SK-N-SH treated with all-trans-retinoic acid at 6 μM for 48 hours (cell line): ENCODE data around the gene LRRC4B.

Experiments used
- ATAC-seq: fragments of 200-7000 bp; cut with Tn5 transposase; 3 replicates; pipeline ENCODE4 v1.9.1; 2020; ENCODE audit warnings: mild to moderate bottlenecking, moderate library complexity
- BACH2 ChIP-seq: fragments of 250-450 bp; sonication (Bioruptor Pico); IDR thresholded peaks from 2 replicates; pipeline ENCODE4 v1.9.0; 2021; ENCODE audit warnings: mild to moderate bottlenecking, borderline replicate concordance
- CREB5 ChIP-seq: fragments of 250-450 bp; sonication (Bioruptor Pico); IDR thresholded peaks from 2 replicates; pipeline ENCODE4 v1.5.1; 2020; ENCODE audit warnings: low read depth, mild to moderate bottlenecking, moderate library complexity
- CSDC2 ChIP-seq: fragments of 250-450 bp; sonication (Bioruptor Pico); IDR thresholded peaks from 2 replicates; pipeline ENCODE4 v1.5.0; 2020; ENCODE audit warnings: mild to moderate bottlenecking, moderate library complexity
- ESRRG ChIP-seq: fragments of 250-450 bp; sonication (Bioruptor Pico); IDR thresholded peaks from 2 replicates; pipeline ENCODE4 v1.6.1; 2021; ENCODE audit warnings: mild to moderate bottlenecking
- GLIS3 ChIP-seq: fragments of 250-450 bp; sonication (Bioruptor Pico); IDR thresholded peaks from 2 replicates; pipeline ENCODE4 v1.5.0; 2020; ENCODE audit warnings: mild to moderate bottlenecking, moderate library complexity
- ISL1 ChIP-seq: fragments of 250-450 bp; sonication (Bioruptor Pico); IDR thresholded peaks from 2 replicates; pipeline ENCODE4 v2.1.2; 2022; ENCODE audit warnings: mild to moderate bottlenecking, moderate library complexity
- OSR1 ChIP-seq: fragments of 250-450 bp; sonication (Bioruptor Pico); IDR thresholded peaks from 2 replicates; pipeline ENCODE4 v1.8.0; 2022; ENCODE audit warnings: moderate library complexity, mild to moderate bottlenecking, inconsistent platforms
- POU6F1 ChIP-seq: fragments of 250-450 bp; sonication (Bioruptor Pico); IDR thresholded peaks from 2 replicates; pipeline ENCODE4 v1.8.0; 2021; ENCODE audit warnings: low read depth, mild to moderate bottlenecking, moderate library complexity, borderline replicate concordance
- PPARA ChIP-seq: fragments of 250-450 bp; sonication (Bioruptor Pico); IDR thresholded peaks from 2 replicates; pipeline ENCODE4 v1.5.0; 2020; ENCODE audit warnings: mild to moderate bottlenecking, borderline replicate concordance
- RARB ChIP-seq: fragments of 250-450 bp; sonication (Bioruptor Pico); IDR thresholded peaks from 2 replicates; pipeline ENCODE4 v1.8.0; 2021; ENCODE audit warnings: mild to moderate bottlenecking, moderate library complexity
- TCF4 ChIP-seq: fragments of 250-450 bp; sonication (Bioruptor Pico); IDR thresholded peaks from 2 replicates; pipeline ENCODE4 v1.8.0; 2021; ENCODE audit warnings: mild to moderate bottlenecking, moderate library complexity, borderline replicate concordance
- TOX ChIP-seq: fragments of 250-450 bp; sonication (Bioruptor Pico); IDR thresholded peaks from 2 replicates; pipeline ENCODE4 v1.8.0; 2021; ENCODE audit warnings: mild to moderate bottlenecking, moderate library complexity, borderline replicate concordance
- TSHZ2 ChIP-seq: fragments of 250-450 bp; sonication (Bioruptor Pico); IDR thresholded peaks from 2 replicates; pipeline ENCODE4 v1.5.0; 2020; ENCODE audit warnings: mild to moderate bottlenecking, moderate library complexity
- ZC3H10 ChIP-seq: fragments of 250-450 bp; sonication (Bioruptor Pico); IDR thresholded peaks from 2 replicates; pipeline ENCODE4 v1.5.1; 2021; ENCODE audit warnings: mild to moderate bottlenecking, moderate library complexity
- ZFP3 ChIP-seq: fragments of 250-450 bp; sonication (Bioruptor Pico); IDR thresholded peaks from 2 replicates; pipeline ENCODE4 v1.5.0; 2020; ENCODE audit warnings: mild to moderate bottlenecking, moderate library complexity
- ZFP30 ChIP-seq: fragments of 450-650 bp; formaldehyde crosslinking; IDR thresholded peaks from 2 replicates; pipeline ENCODE4 v1.5.0; 2022; ENCODE audit warnings: mild to moderate bottlenecking, moderate library complexity
- ZNF565 ChIP-seq: fragments of 450-650 bp; formaldehyde crosslinking; conservative IDR thresholded peaks from 2 replicates; pipeline ENCODE4 v1.5.0; 2020; ENCODE audit warnings: low read depth, mild to moderate bottlenecking, moderate library complexity
- ZNF8 ChIP-seq: fragments of 450-650 bp; formaldehyde crosslinking; IDR thresholded peaks from 2 replicates; pipeline ENCODE4 v1.5.0; 2020; ENCODE audit warnings: mild to moderate bottlenecking, moderate library complexity
- TF ChIP-seq, protein P1 (sequence below): fragments of 250-450 bp; sonication (Bioruptor Pico); IDR thresholded peaks from 2 replicates; pipeline ENCODE4 v1.5.1; 2021; ENCODE audit warnings: mild to moderate bottlenecking, moderate library complexity
- TF ChIP-seq, protein P2 (sequence below): fragments of 250-450 bp; sonication (Bioruptor Pico); IDR thresholded peaks from 2 replicates; pipeline ENCODE4 v1.8.0; 2020; ENCODE audit warnings: mild to moderate bottlenecking, moderate library complexity, borderline replicate concordance

Gene LRRC4B

GRCh38 chr19:50562996-50563395 lies 5.2 kb downstream of the LRRC4B start:
- ATAC-seq, result no peak

DNA sequence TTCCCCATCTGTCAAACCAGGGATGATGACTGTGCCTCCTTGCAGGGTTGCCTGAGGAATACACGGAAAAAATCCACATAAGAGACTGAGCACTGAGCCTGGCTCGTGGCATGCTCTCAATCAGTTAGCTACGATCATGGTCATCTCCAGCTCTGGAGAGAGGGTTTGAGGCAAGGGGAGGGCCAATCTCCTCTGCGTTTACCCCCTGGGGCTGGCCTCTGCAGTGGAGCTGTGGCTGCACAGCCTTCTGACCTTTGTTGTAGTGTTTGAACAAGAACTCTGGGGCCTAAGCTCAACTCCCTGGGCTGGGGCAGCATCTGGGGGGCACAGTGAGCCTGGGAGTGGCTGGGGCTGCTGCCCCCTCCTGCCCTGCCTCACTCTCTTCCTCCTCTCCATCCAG lies 5.9 kb downstream of the LRRC4B start:
- ATAC-seq, result no peak

More at GRCh38 chr19:50562996-50563395, 5.2 kb downstream of the LRRC4B start:
- no peak for TF ChIP-seq TCF4 (CRISPR knock-in tag)
- no peak for TF ChIP-seq ZFP30 (CRISPR knock-in tag)
- no peak for TF ChIP-seq ZC3H10
- TF ChIP-seq ZNF8 (CRISPR knock-in tag), result no peak
- no peak for TF ChIP-seq RARB (CRISPR knock-in tag)
- TF ChIP-seq ZFP3, result no peak
- no peak for TF ChIP-seq ESRRG

More for the DNA sequence above, 5.9 kb downstream of the LRRC4B start:
- TF ChIP-seq PPARA (CRISPR knock-in tag), result no peak
- no peak for TF ChIP-seq ZNF565 (CRISPR knock-in tag)
- TF ChIP-seq POU6F1 (CRISPR knock-in tag), result no peak
- no peak for TF ChIP-seq TOX (CRISPR knock-in tag)
- no peak for TF ChIP-seq TSHZ2
- no peak for TF ChIP-seq OSR1 (CRISPR knock-in tag)
- no peak for TF ChIP-seq GLIS3 (CRISPR knock-in tag)
- no peak for TF ChIP-seq ZC3H10
- no peak for TF ChIP-seq ISL1 (CRISPR knock-in tag)
- no peak for TF ChIP-seq CREB5 (CRISPR knock-in tag)
- no peak for TF ChIP-seq ZFP3
- TF ChIP-seq RARB (CRISPR knock-in tag), result no peak
- TF ChIP-seq, protein P1, sequence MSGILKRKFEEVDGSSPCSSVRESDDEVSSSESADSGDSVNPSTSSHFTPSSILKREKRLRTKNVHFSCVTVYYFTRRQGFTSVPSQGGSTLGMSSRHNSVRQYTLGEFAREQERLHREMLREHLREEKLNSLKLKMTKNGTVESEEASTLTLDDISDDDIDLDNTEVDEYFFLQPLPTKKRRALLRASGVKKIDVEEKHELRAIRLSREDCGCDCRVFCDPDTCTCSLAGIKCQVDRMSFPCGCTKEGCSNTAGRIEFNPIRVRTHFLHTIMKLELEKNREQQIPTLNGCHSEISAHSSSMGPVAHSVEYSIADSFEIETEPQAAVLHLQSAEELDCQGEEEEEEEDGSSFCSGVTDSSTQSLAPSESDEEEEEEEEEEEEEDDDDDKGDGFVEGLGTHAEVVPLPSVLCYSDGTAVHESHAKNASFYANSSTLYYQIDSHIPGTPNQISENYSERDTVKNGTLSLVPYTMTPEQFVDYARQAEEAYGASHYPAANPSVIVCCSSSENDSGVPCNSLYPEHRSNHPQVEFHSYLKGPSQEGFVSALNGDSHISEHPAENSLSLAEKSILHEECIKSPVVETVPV (CRISPR knock-in tag), result no peak
- TF ChIP-seq, protein P2, sequence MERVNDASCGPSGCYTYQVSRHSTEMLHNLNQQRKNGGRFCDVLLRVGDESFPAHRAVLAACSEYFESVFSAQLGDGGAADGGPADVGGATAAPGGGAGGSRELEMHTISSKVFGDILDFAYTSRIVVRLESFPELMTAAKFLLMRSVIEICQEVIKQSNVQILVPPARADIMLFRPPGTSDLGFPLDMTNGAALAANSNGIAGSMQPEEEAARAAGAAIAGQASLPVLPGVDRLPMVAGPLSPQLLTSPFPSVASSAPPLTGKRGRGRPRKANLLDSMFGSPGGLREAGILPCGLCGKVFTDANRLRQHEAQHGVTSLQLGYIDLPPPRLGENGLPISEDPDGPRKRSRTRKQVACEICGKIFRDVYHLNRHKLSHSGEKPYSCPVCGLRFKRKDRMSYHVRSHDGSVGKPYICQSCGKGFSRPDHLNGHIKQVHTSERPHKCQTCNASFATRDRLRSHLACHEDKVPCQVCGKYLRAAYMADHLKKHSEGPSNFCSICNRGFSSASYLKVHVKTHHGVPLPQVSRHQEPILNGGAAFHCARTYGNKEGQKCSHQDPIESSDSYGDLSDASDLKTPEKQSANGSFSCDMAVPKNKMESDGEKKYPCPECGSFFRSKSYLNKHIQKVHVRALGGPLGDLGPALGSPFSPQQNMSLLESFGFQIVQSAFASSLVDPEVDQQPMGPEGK (CRISPR knock-in tag), result no peak
- TF ChIP-seq CSDC2 (CRISPR knock-in tag), result no peak
- no peak for TF ChIP-seq BACH2
- no peak for TF ChIP-seq ESRRG
- no peak for TF ChIP-seq TCF4 (CRISPR knock-in tag)
